Stimulated activated CD4-positive, alpha-beta T cell treated with anti-CD3 and anti-CD28 coated beads, TNF-alpha, amount 100 ng/mL, for 24 hours (primary cell): ENCODE data around the gene PDE4D.

Experiments used
- DNase-seq, 3 experiments: peaks; one replicate each; pipeline ENCODE4 v3.0.0-alpha.2; 2020; ENCODE audit warnings: low read depth in 3 of 3

PDE4D gene

GRCh38 chr5:59744531-59744992, 149.0 kb downstream of the PDE4D start:
- no peak for DNase-seq

- DNase-seq = no peak
These were observed 151.9 kb downstream of the PDE4D start for GRCh38 chr5:59741599-59741998.

- DNase-seq = no peak
These were observed 155.5 kb downstream of the PDE4D start for GRCh38 chr5:59738024-59738423.

GRCh38 chr5:59732806-59733205, 160.7 kb downstream of the PDE4D start:
- DNase-seq = no peak

- DNase-seq = no peak
These were observed 161.2 kb downstream of the PDE4D start for GRCh38 chr5:59732301-59732700.

GRCh38 chr5:59731809-59732208, 161.7 kb downstream of the PDE4D start:
- no peak for DNase-seq

- no peak for DNase-seq
These were observed 163.7 kb downstream of the PDE4D start for GRCh38 chr5:59729820-59730219.

- no peak for DNase-seq
These were observed 164.2 kb downstream of the PDE4D start for GRCh38 chr5:59729357-59729756.

GRCh38 chr5:59728356-59728755, 165.2 kb downstream of the PDE4D start:
- no peak for DNase-seq

GRCh38 chr5:59727186-59727585, 166.3 kb downstream of the PDE4D start:
- DNase-seq = no peak

GRCh38 chr5:59725392-59725767, 168.1 kb downstream of the PDE4D start:
- no peak for DNase-seq

GRCh38 chr5:59724482-59725391, 168.8 kb downstream of the PDE4D start:
- peak in 1 of 3 experiments; percentile 8 for DNase-seq

- DNase-seq = no peak
These were observed 170.7 kb downstream of the PDE4D start for GRCh38 chr5:59722874-59723273.

GRCh38 chr5:59721741-59722140, 171.8 kb downstream of the PDE4D start:
- no peak for DNase-seq

- no peak for DNase-seq
These were observed 173.5 kb downstream of the PDE4D start for GRCh38 chr5:59720063-59720462.

GRCh38 chr5:59716966-59717500, 176.5 kb downstream of the PDE4D start:
- DNase-seq = no peak

GRCh38 chr5:59716029-59716428, 177.5 kb downstream of the PDE4D start:
- no peak for DNase-seq

GRCh38 chr5:59715228-59715627, 178.3 kb downstream of the PDE4D start:
- no peak for DNase-seq

GRCh38 chr5:59713498-59713844, 180.1 kb downstream of the PDE4D start:
- DNase-seq = no peak

GRCh38 chr5:59712836-59713497, 180.6 kb downstream of the PDE4D start:
- no peak for DNase-seq

- no peak for DNase-seq
These were observed 182.2 kb downstream of the PDE4D start for GRCh38 chr5:59711310-59711709.

GRCh38 chr5:59709846-59710245, 183.7 kb downstream of the PDE4D start:
- no peak for DNase-seq

- DNase-seq = no peak
These were observed 184.1 kb downstream of the PDE4D start for GRCh38 chr5:59709346-59709821.
